MCF 10A (cell line): ENCODE results near the gene ZNF592. TPM values are rescaled to one million over a fixed set of nuclear protein-coding genes. Genes with fewer than 3 reads are reported as not detected.

ENCODE experiments used
- BruUV-seq: library from RNA; stranded (reverse); fragments of 400-500 nt; replicated peaks from 2 replicates; lab custom pipeline; 2021; lab: Mats Ljungman, UMichigan
- CTCF ChIA-PET: fragments of 300-600 bp; sonication (Branson Sonifier 250); formaldehyde crosslinking; extraction: SDS; loops from one replicate; lab custom pipeline; 2021; ENCODE audit warnings: antibody characterized with exemption, inconsistent platforms; lab: Yijun Ruan, JAX
- POLR2A ChIA-PET: fragments of 300-600, 350-650 bp; sonication (Branson Sonifier 250); formaldehyde crosslinking; extraction: SDS; loops from one replicate; lab custom pipeline; 2020; ENCODE audit warnings: antibody characterized with exemption, inconsistent platforms; lab: Yijun Ruan, JAX
- DNase-seq: peaks from one replicate; pipeline ENCODE4 v3.0.0-alpha.2; 2018; ENCODE audit not compliant: unreplicated experiment
- H3K27ac Mint-ChIP-seq: one replicate; pipeline ENCODE4 v1.8.0; 2022; ENCODE audit warnings: mild to moderate bottlenecking, low read depth, mixed read lengths; ENCODE audit not compliant: unreplicated experiment
- H3K27me3 Mint-ChIP-seq: one replicate; pipeline ENCODE4 v1.8.0; 2022; ENCODE audit warnings: mixed read lengths; ENCODE audit not compliant: insufficient read depth, unreplicated experiment
- H3K36me3 Mint-ChIP-seq: one replicate; pipeline ENCODE4 v1.8.0; 2022; ENCODE audit warnings: mild to moderate bottlenecking, moderate library complexity, mixed read lengths; ENCODE audit not compliant: insufficient read depth, unreplicated experiment
- H3K4me1 Mint-ChIP-seq: one replicate; pipeline ENCODE4 v1.8.0; 2022; ENCODE audit warnings: mixed read lengths; ENCODE audit not compliant: insufficient read depth, unreplicated experiment
- H3K4me3 Mint-ChIP-seq: one replicate; pipeline ENCODE4 v1.8.0; 2022; ENCODE audit warnings: mild to moderate bottlenecking, moderate library complexity, mixed read lengths; ENCODE audit not compliant: unreplicated experiment
- H3K9me3 Mint-ChIP-seq: one replicate; pipeline ENCODE4 v1.8.0; 2022; ENCODE audit warnings: mixed read lengths; ENCODE audit not compliant: unreplicated experiment
- CTCF ChIP-seq: fragments of 200-600 bp; IDR thresholded peaks from one replicate; pipeline ENCODE4 v1.8.0; 2022; ENCODE audit warnings: antibody characterized with exemption, mild to moderate bottlenecking; ENCODE audit not compliant: unreplicated experiment
- intact Hi-C: fragments of 100-400 bp; cut with micrococcal nuclease; formaldehyde crosslinking; loops from 2 replicates; pipeline ENCODE4 v1.14.1; 2022
- total RNA-seq: library from RNA; stranded (reverse); gene quantifications from 2 replicates; pipeline ENCODE4 v1.2.3, GENCODE V29; 2022

ZNF592 gene
- total RNA-seq, 1 experiment from 2014 or later: 27.5 TPM

- Mint-ChIP-seq H3K36me3 (peaks cover 18% of the 10 kb centered on the region), H3K27me3 (no peaks in the 10 kb centered on the region), H3K27ac (no peak overlapping the region), H3K4me3 (no peak overlapping the region), H3K9me3 (no peaks in the 10 kb centered on the region), H3K4me1 (no peaks in the 10 kb centered on the region)
- BruUV-seq: no TSS peak
- CTCF ChIA-PET: interaction anchor here (0.9 kb wide), 1 partner anchor 52 kb away, joined by 3 read pairs; no protein-coding TSS in a partner anchor
- POLR2A ChIA-PET: no interaction called here
- no peak for DNase-seq
- no peak for TF ChIP-seq CTCF
- intact Hi-C loops: no loop called here
These were observed 63.4 kb downstream of the ZNF592 start for GRCh38 chr15:84811828-84812227.

GRCh38 chr15:84812842-84813241, 64.5 kb downstream of the ZNF592 start:
- intact Hi-C loops: no loop called here
- no peaks in the 10 kb centered on the region for H3K9me3 Mint-ChIP-seq
- H3K36me3 Mint-ChIP-seq: peaks cover 15% of the 10 kb centered on the region
- ChIA-PET POLR2A (no interaction called here), CTCF (interaction anchor here (0.7 kb wide), 1 partner anchor 19 kb away, joined by 3 read pairs; no protein-coding TSS in a partner anchor)
- no peak for TF ChIP-seq CTCF
- no peaks in the 10 kb centered on the region for H3K4me1 Mint-ChIP-seq
- BruUV-seq: no TSS peak
- H3K4me3 Mint-ChIP-seq: no peak overlapping the region
- H3K27me3 Mint-ChIP-seq: no peaks in the 10 kb centered on the region
- no peak for DNase-seq
- H3K27ac Mint-ChIP-seq: no peak overlapping the region

- DNase-seq: no peak
- no peak for TF ChIP-seq CTCF
- H3K27me3 Mint-ChIP-seq: no peaks in the 10 kb centered on the region
- BruUV-seq: no TSS peak
- H3K27ac Mint-ChIP-seq: no peak overlapping the region
- no peak overlapping the region for H3K4me3 Mint-ChIP-seq
- peaks cover 11% of the 10 kb centered on the region for H3K36me3 Mint-ChIP-seq
- no peaks in the 10 kb centered on the region for H3K9me3 Mint-ChIP-seq
- POLR2A ChIA-PET: no interaction called here
- CTCF ChIA-PET: no interaction called here
- no peaks in the 10 kb centered on the region for H3K4me1 Mint-ChIP-seq
- intact Hi-C loops: no loop called here
These were observed 65.0 kb downstream of the ZNF592 start for GRCh38 chr15:84813435-84813834.

GRCh38 chr15:84813931-84814330, 65.5 kb downstream of the ZNF592 start:
- POLR2A ChIA-PET: no interaction called here
- no peaks in the 10 kb centered on the region for H3K27me3 Mint-ChIP-seq
- no peaks in the 10 kb centered on the region for H3K9me3 Mint-ChIP-seq
- no peak overlapping the region for H3K4me3 Mint-ChIP-seq
- intact Hi-C loops: no loop called here
- CTCF ChIA-PET: no interaction called here
- H3K36me3 Mint-ChIP-seq: peaks cover 6% of the 10 kb centered on the region
- H3K27ac Mint-ChIP-seq: no peak overlapping the region
- DNase-seq: no peak
- H3K4me1 Mint-ChIP-seq: no peaks in the 10 kb centered on the region
- no peak for TF ChIP-seq CTCF
- no TSS peak for BruUV-seq
